ENCODE results near the gene NAA10.

NAA10 gene

GRCh38 chrX:153926858-153927671, 7.8 kb downstream of the NAA10 start:
- no peak for DNase-seq

- no peak for DNase-seq
Measured at GRCh38 chrX:153926552-153926857, 8.3 kb downstream of the NAA10 start.

DNA sequence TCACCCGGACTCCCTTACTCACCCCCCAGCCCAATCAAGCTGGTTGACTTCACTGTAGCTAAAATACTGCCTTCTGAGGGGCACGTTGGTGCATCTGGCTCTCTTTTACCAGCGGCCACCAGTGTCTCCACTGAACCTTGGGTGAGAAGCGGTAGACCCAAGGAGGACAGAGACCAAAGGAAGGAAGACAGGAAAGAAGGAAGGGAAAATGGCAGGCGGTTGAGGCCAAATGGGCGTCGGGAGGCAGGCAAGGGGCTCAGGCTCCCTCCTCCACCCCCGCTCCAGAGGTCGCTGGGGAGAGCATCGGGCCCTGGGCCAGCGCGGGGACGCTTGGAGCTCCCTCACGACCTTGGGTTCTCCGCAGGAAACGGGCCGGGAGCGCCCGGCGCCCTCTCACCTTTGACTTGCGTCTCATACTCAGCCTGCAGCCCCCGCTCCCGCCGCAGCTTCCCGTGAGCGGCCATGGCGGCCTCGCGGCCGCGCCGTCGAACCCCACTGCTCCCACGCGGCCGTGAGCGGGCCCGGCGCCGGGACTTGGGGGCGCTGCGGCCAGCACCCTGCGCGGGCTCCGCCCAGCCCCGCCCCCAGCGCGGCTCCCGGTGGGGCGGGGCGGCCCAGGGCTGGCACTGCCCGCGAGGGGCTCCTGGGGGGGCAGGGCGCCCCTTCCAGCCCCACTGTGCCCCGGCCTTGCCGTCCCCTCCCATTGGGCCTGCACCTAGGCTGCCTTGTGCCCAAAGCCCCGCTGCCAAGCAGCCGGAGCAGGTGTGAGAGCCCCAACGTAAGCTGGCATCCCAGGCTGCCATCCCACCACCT, 8.9 kb downstream of the NAA10 start, which contains the start of gene ARHGAP4:
Gene ARHGAP4 (minus strand): TSS at position 526 of the 813 bp plus-strand sequence. CDS start 62 bp downstream, at position 464.
- DNase-seq: no peak

- peak; percentile 26 for DNase-seq
Measured at GRCh38 chrX:153925387-153925738, 9.5 kb downstream of the NAA10 start.

DNA sequence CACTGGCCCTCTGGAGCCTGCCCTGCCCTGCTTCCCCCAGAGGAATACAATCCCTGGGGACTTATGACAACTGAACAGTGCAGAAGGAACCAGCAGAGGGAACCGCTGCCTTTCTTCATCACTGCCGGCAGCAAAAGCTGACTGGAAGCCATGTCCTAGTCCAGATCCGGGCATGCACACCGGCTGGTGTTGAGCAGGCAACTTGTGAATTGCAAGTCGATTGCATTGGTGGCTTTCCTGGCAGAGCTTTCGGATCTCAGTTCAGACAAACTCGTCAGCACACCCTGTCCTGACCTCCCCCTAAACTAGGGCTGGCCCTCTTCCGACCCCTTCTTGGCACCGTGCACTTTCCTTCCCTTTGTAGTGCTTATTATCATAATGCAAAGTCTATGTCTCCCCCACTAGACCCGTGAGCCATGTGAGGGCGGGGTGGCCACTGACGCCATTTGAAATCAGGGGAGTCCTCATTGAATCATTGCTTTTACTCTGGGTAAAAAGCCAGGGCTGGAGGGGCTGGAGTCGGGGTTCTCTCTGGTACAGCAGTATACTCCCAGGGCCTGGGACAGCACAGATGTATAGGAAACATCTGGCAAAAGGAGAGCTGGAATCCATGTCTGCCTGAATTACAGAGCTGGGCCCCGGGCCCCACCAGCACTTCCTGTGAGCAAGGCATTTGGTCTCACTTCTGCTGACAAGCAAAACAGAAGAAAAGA, 10.5 kb downstream of the NAA10 start:
- DNase-seq: no peak

DNA sequence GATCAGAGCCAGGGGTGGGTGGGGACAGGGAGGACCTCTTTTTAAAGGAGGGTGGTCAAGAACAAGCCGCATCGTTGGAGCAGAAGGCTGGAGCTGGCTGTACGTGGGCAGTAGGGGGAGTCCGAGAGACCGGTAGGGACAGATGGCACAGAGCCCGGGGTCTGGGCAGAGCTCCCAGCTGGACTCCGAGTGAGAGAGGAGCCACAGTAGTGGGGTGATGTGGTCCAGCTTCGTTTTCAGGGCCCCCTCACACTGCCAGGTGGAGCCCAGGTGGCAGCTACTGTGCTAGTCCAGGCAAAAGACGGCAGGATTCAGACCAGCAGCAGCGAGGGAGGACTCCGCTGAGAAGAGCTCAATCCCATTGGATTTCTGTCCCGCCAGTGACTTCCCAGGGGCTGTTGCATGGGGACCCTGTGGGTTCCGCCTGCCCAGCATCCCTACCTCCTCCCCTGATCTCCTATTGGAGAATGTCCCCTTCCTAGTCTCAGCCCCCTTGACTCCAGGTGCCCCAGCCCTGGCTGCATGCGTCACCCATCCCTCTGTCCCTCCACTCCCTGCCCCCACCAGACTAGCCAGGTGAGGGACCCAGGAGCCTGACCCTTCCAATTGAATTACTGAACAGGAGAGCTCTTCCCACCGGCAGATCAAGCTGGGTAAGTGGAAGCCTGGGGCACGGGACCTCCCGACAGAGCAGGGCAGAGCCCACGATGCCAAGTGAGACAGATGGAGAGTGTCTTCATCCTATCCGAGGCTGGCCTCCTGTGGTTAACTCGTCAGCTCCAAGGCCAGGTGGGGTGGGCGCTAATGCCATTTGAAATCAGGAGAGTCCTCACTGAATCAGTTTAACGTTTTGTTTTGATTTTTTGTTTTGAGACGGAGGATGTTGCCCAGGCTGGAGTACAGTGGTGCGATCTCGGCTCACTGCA, 11.6 kb downstream of the NAA10 start:
- no peak for DNase-seq

GRCh38 chrX:153921511-153922446, 13.1 kb downstream of the NAA10 start:
- no peak for DNase-seq

DNA sequence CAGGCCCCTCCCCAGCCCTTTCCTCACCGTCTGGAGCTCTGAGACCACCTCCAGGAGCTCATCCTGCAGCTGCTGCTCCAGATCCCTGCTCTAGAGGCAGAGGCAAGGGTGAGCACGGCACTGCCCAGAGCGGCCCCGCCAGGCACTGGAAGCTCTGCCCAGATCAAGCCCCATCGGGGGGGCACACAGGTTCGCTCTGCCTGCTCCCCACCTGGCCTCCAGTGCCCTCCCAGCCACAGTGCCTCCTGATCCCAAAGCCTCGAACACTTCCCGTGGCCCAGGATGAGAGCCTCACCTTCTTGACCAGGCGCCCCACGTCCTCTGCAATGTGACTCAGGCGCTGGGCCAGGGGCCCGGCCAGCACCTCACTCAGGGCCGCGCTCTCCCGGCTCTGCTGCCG, 13.8 kb downstream of the NAA10 start:
- no peak for DNase-seq

GRCh38 chrX:153920546-153920945, 14.3 kb downstream of the NAA10 start:
- DNase-seq: no peak

DNA sequence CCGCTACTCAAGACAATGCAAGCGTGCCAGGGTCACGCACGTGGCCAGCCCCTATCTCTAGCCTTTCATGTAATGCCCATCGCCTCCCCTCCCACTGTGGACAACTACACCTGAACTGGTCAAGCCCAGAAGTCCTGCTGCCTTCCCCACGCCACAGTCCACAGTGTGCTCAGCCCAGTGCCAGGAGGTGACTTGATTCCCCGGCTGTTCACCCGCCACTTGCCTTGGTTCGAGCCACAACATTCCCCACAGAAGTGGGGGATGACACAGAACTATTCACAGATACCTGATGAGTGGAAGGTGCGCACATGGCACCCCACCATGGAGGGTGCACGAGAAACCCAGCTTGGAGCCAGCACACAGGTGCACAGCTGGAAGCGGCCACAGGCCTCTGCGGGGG, 15.6 kb downstream of the NAA10 start:
- no peak for DNase-seq

DNA sequence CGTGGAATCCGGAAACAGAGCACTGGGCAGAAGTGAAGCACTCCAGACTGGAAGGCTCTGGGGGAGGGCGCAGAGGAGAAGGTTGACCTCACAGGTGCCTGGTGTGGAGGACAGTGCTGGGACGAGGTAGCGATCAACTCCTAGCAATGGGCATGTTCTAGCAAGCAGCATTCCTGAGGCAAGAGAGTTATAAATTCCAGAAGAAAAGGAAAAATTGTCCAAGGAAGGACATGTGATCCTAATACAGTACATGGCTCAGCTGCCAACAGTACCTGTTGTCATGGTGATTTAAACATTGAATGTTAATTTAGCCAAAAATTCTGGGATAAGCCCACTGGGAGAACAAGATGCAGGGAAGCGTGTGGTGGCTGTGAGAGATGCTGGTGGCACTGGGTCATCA, 17.0 kb downstream of the NAA10 start:
- no peak for DNase-seq

GRCh38 chrX:153913701-153914100, 21.1 kb downstream of the NAA10 start:
- no peak for DNase-seq

GRCh38 chrX:153913211-153913610, 21.6 kb downstream of the NAA10 start:
- no peak for DNase-seq

DNA sequence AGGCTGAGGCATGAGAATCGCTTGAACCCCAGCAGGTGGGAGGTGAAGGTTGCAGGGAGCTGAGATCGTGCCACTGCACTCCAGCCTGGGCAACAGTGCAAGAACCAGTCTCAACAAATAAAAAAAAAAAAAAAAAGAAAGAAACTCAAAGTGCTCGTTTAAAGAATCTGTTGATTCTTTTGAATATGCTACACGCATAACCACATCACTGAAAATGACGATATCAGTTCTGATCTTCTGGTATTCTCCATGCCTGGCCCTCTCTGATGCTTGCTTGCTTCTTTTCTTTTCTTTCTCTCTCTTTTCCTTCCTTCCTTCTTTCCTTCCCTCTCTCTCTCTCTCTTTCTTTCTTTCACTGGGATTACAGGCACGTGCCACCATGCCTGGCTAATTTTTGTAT, 23.0 kb downstream of the NAA10 start:
- DNase-seq: no peak

DNA sequence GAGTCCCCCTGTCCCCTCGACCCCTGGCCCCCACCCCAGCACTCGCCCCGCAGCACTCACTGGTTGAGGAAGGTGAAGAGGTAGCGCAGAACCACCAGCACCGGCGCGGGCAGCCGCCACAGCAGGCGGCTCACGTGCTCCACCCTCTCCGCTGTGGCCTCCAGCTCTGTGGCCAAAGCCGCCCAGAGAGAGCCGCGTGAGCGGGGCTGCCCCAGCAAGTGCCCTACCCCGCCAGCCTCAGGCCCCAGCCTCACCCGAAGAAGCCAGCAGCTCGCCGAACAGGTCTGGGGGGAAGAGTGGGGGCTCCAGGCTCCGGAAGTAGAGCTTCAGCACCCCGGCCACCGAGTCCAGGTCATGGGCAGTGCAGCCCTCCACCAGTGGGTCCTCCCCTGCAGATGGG, 24.4 kb downstream of the NAA10 start:
- no peak for DNase-seq

GRCh38 chrX:153909980-153910360, 24.9 kb downstream of the NAA10 start:
- DNase-seq: no peak

- no peak for DNase-seq
Measured at GRCh38 chrX:153909024-153909979, 25.5 kb downstream of the NAA10 start.

DNA sequence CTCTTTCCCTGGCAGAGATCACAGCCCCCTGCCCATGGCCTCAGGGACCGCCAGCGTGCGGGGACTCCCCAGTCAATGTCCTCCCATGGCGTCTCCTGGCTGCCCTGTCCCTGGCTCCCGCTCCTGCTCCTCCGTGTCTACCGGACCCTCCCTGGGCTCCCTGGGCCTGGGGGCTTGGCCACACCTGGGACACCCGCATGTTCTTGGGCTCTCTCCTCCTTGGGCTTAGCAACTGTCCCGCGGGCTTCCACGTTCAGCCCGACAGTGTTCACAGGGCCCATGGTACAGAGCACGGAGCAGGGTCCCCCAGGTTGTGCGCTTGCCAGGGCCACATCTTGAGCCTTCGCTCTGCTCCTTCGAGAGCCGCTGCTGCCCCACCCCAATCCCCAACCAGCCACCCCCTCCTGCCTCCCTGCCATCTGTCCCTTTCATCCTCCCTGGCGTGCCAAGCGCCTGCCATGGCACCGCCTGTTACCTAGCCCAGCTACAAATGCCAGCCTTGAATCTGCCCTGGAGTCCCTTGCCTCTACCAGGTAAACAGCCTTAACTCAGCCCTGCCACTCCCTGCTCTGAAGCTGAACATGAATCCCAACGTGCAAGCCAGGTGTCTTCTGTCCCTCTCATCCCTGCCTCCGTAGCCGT, 26.5 kb downstream of the NAA10 start:
- no peak for DNase-seq

GRCh38 chrX:153907456-153907855, 27.4 kb downstream of the NAA10 start:
- DNase-seq: no peak

Data from NCI-H1048 (cell line).